Activated CD8-positive, alpha-beta T cell treated with anti-CD3 and anti-CD28 coated beads for 36 hours (primary cell): ENCODE measurements around the gene LAMA4. TPM values are rescaled to one million over a fixed set of nuclear protein-coding genes. Genes with fewer than 3 reads are reported as not detected.

ENCODE experiments used
- ATAC-seq: fragments of 200-7000 bp; cut with Tn5 transposase; one replicate; pipeline ENCODE4 v1.10.0; 2021; ENCODE audit warnings: mild to moderate bottlenecking, moderate library complexity
- CTCF ChIA-PET: fragments of 350-600 bp; sonication (Branson Sonifier 250); formaldehyde crosslinking; loops from one replicate; lab custom pipeline; 2021; ENCODE audit warnings: antibody characterized with exemption; lab: Charles Lee
- POLR2A ChIA-PET: fragments of 350-600 bp; sonication (Branson Sonifier 250); formaldehyde crosslinking; loops from one replicate; lab custom pipeline; 2021; ENCODE audit warnings: antibody characterized with exemption; lab: Charles Lee
- DNase-seq: peaks from one replicate; pipeline ENCODE4 v3.0.0-alpha.2; 2020
- H3K27ac Mint-ChIP-seq: one replicate; pipeline ENCODE4 v1.8.0; 2021; ENCODE audit warnings: mild to moderate bottlenecking, mixed read lengths
- H3K27me3 Mint-ChIP-seq: one replicate; pipeline ENCODE4 v1.8.0; 2021; ENCODE audit warnings: mixed read lengths
- H3K36me3 Mint-ChIP-seq: one replicate; pipeline ENCODE4 v1.8.0; 2021; ENCODE audit warnings: low read depth, mixed read lengths
- H3K4me1 Mint-ChIP-seq: one replicate; pipeline ENCODE4 v1.8.0; 2021; ENCODE audit warnings: low read depth, mixed read lengths
- H3K4me3 Mint-ChIP-seq: one replicate; pipeline ENCODE4 v1.8.0; 2021; ENCODE audit warnings: mild to moderate bottlenecking, moderate library complexity, mixed read lengths
- H3K9me3 Mint-ChIP-seq: one replicate; pipeline ENCODE4 v1.8.0; 2021; ENCODE audit warnings: mixed read lengths
- CTCF ChIP-seq: fragments of 200-600 bp; IDR thresholded peaks from one replicate; pipeline ENCODE4 v1.8.0; 2022; ENCODE audit warnings: antibody characterized with exemption, mild to moderate bottlenecking
- intact Hi-C: fragments of 100-400 bp; cut with micrococcal nuclease; formaldehyde crosslinking; loops from one replicate; pipeline ENCODE4 v1.10.0; 2022
- total RNA-seq, 2 experiments: library from RNA; stranded (reverse); gene quantifications; one replicate each; pipeline ENCODE4 v1.2.3, GENCODE V29; 2021

Gene LAMA4
- total RNA-seq, 2 experiments from 2014 or later = not detected

DNA sequence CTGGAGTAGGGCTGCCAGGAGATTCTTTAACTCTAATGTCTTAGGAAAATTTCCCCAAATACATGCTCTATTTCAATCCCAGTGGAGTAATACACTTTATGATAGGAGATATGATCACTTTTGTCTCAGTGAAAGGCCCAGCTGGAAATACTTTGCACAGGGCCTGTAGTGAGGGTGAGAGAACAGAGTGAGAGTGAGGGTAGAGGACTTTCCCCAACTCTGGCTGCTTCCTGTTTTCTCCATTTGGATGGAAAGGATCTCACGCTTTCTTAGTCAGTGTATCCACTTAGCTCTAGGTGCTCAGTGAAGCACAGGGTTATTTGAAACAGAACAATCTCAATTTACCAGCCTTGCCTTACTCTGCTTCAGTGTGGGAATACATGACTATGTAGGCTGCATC lies 130.4 kb downstream of the LAMA4 start:
- no peak for TF ChIP-seq CTCF
- ATAC-seq = no peak
- H3K4me3 Mint-ChIP-seq = no peak overlapping the region
- no peak overlapping the region for H3K27ac Mint-ChIP-seq
- H3K27me3 Mint-ChIP-seq = peaks cover 2% of the 10 kb centered on the region
- peaks cover under 1% of the 10 kb centered on the region for H3K4me1 Mint-ChIP-seq
- H3K36me3 Mint-ChIP-seq = no peaks in the 10 kb centered on the region
- intact Hi-C loops = no loop called here
- ChIA-PET POLR2A (no interaction called here), CTCF (interaction anchor here (1.0 to 1.7 kb wide), 3 partner anchors 14 to 37 kb away, joined by 4 to 5 read pairs (median 4); partner anchors contain the start of genes FAM229B and TUBE1)
- no peak for DNase-seq
- H3K9me3 Mint-ChIP-seq = no peaks in the 10 kb centered on the region

- H3K36me3 Mint-ChIP-seq = no peaks in the 10 kb centered on the region
- ATAC-seq = no peak
- ChIA-PET CTCF (interaction anchor here (1.0 to 1.7 kb wide), 2 partner anchors 16 to 22 kb away, joined by 4 read pairs; no protein-coding TSS in a partner anchor), POLR2A (no interaction called here)
- DNase-seq = no peak
- no peak overlapping the region for H3K4me3 Mint-ChIP-seq
- H3K9me3 Mint-ChIP-seq = no peaks in the 10 kb centered on the region
- no peaks in the 10 kb centered on the region for H3K27me3 Mint-ChIP-seq
- TF ChIP-seq CTCF = no peak
- H3K4me1 Mint-ChIP-seq = peaks cover 11% of the 10 kb centered on the region
- intact Hi-C loops = no loop called here
- H3K27ac Mint-ChIP-seq = no peak overlapping the region
Observed at GRCh38 chr6:112122756-112123155, 131.6 kb downstream of the LAMA4 start.

DNA sequence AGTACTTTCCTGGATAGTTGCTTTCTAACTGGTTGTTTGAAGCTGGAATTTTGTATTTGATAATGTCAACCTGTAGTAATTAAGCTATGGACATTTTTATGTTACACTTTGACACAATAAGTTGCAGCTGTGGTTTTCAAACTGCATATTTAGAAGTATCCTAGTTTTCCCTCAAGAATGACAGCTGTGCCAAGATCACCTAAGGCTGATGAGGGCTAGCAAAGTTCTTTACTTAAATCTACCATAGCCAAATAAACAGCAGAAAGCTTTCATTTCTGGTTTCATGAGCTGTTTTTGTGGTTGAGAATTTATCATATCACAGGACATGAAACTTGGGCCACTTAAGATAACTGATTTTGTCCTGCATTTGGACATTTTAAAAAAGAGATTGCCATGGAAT lies 136.3 kb downstream of the LAMA4 start:
- POLR2A ChIA-PET = interaction anchor here (0.6 kb wide), 1 partner anchor 10 kb away, joined by 3 read pairs; no protein-coding TSS in a partner anchor
- peaks cover 20% of the 10 kb centered on the region for H3K27me3 Mint-ChIP-seq
- ATAC-seq (no peak), DNase-seq (no peak)
- no peak for TF ChIP-seq CTCF
- intact Hi-C loops = loop anchor here (5.0 kb wide), 1 partner anchor 44 kb away; no protein-coding TSS in a partner anchor
- peak overlapping the region; percentile 59 for H3K27ac Mint-ChIP-seq
- no peaks in the 10 kb centered on the region for H3K9me3 Mint-ChIP-seq
- CTCF ChIA-PET = interaction anchor here (0.9 to 4.1 kb wide), 4 partner anchors 10 to 46 kb away, joined by 3 to 23 read pairs (median 3); partner anchors contain the start of genes FAM229B and TUBE1
- no peak overlapping the region for H3K4me3 Mint-ChIP-seq
- no peaks in the 10 kb centered on the region for H3K36me3 Mint-ChIP-seq
- H3K4me1 Mint-ChIP-seq = peaks cover 26% of the 10 kb centered on the region

DNA sequence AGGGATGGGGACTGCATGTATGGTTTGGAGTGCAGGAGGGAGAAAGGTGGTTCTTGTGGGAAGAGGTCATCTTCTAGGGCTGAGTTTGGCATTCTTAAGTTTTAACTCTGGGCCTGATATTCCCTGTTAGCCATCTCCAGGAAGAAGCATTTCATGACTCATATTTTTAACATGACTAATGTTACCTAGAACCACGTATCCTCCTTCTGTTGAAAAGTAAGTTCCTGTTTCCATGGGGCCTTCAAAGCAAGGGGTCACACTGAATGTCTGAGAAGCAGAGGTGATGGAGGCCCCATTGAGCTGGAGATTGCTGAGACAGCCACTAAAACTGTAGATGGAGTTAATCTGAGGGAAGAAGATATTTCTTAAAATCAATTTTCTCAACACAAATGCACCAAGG lies 136.8 kb downstream of the LAMA4 start:
- Mint-ChIP-seq H3K4me1 (peaks cover 26% of the 10 kb centered on the region), H3K9me3 (no peaks in the 10 kb centered on the region), H3K27me3 (peaks cover 22% of the 10 kb centered on the region), H3K36me3 (no peaks in the 10 kb centered on the region), H3K27ac (peak overlapping the region; percentile 85), H3K4me3 (peak overlapping the region; percentile 5)
- TF ChIP-seq CTCF = no peak
- CTCF ChIA-PET = interaction anchor here (0.9 to 4.1 kb wide), 4 partner anchors 11 to 46 kb away, joined by 3 to 23 read pairs (median 3); partner anchors contain the start of genes FAM229B and TUBE1
- POLR2A ChIA-PET = interaction anchor here (0.6 kb wide), 1 partner anchor 10 kb away, joined by 3 read pairs; no protein-coding TSS in a partner anchor
- intact Hi-C loops = loop anchor here (5.0 kb wide), 1 partner anchor 45 kb away; no protein-coding TSS in a partner anchor
- ATAC-seq = peak; percentile 96
- DNase-seq = peak; percentile 48

GRCh38 chr6:112116221-112116620 lies 138.1 kb downstream of the LAMA4 start:
- ATAC-seq = no peak
- DNase-seq = no peak
- ChIA-PET POLR2A (no interaction called here), CTCF (interaction anchor here (0.6 to 4.1 kb wide), 2 partner anchors 20 to 47 kb away, joined by 3 to 23 read pairs; no protein-coding TSS in a partner anchor)
- peaks cover 26% of the 10 kb centered on the region for H3K4me1 Mint-ChIP-seq
- intact Hi-C loops = loop anchor here (5.0 kb wide), 1 partner anchor 46 kb away; no protein-coding TSS in a partner anchor
- no peak overlapping the region for H3K27ac Mint-ChIP-seq
- H3K4me3 Mint-ChIP-seq = no peak overlapping the region
- no peaks in the 10 kb centered on the region for H3K9me3 Mint-ChIP-seq
- H3K36me3 Mint-ChIP-seq = no peaks in the 10 kb centered on the region
- peaks cover 23% of the 10 kb centered on the region for H3K27me3 Mint-ChIP-seq
- no peak for TF ChIP-seq CTCF
